ENCODE data around the gene GLUL.
A peak's percentile ranks its signal among the peaks of the same experiment; 100 is the strongest.

The GLUL gene

GRCh38 chr1:182407724-182408123 is 16.1 kb upstream of the GLUL start:
- intact Hi-C loops (cut with micrococcal nuclease) = no loop called here
- Mint-ChIP-seq H3K36me3 (ENCODE audit: low read depth) (no peaks in the 10 kb centered on the region), H3K27ac (no peak overlapping the region), H3K9me3 (peaks cover 10% of the 10 kb centered on the region), H3K27me3 (peaks cover 5% of the 10 kb centered on the region), H3K4me3 (no peak overlapping the region), H3K4me1 (ENCODE audit: low read depth) (no peaks in the 10 kb centered on the region)

GRCh38 chr1:182406012-182406411 is 14.4 kb upstream of the GLUL start:
- Mint-ChIP-seq H3K27ac (no peak overlapping the region), H3K9me3 (peaks cover 10% of the 10 kb centered on the region), H3K36me3 (ENCODE audit: low read depth) (no peaks in the 10 kb centered on the region), H3K4me1 (ENCODE audit: low read depth) (no peaks in the 10 kb centered on the region), H3K27me3 (peaks cover 5% of the 10 kb centered on the region), H3K4me3 (no peak overlapping the region)
- intact Hi-C loops (cut with micrococcal nuclease) = no loop called here

DNA sequence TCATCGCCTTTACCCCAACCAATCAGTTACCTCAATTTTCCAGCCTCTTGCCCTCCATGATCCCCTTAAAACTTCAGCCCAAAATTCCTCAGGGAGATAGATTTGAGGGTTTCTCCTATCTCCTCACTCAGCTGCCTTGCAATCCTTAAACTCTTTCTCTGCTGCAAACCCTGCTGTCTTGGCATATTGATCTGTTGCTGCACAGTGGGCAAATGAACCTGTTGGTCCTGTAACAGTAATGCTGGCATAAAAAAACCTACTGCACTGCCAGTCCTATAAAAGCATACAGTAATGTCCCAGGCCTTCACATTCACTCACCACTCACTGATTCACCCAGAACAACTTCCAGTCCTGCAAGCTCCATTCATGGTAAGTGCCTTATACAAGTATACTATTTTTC is 14.0 kb upstream of the GLUL start:
- Mint-ChIP-seq H3K27ac (no peak overlapping the region), H3K4me1 (ENCODE audit: low read depth) (no peaks in the 10 kb centered on the region), H3K27me3 (peaks cover 5% of the 10 kb centered on the region), H3K9me3 (peaks cover 10% of the 10 kb centered on the region), H3K4me3 (no peak overlapping the region), H3K36me3 (ENCODE audit: low read depth) (no peaks in the 10 kb centered on the region)
- intact Hi-C loops (cut with micrococcal nuclease) = no loop called here

- peaks cover 10% of the 10 kb centered on the region for H3K9me3 Mint-ChIP-seq
- H3K27me3 Mint-ChIP-seq = peaks cover 4% of the 10 kb centered on the region
- H3K4me1 Mint-ChIP-seq (ENCODE audit: low read depth) = no peaks in the 10 kb centered on the region
- no peak overlapping the region for H3K4me3 Mint-ChIP-seq
- H3K27ac Mint-ChIP-seq = no peak overlapping the region
- no peaks in the 10 kb centered on the region for H3K36me3 Mint-ChIP-seq (ENCODE audit: low read depth)
- intact Hi-C loops (cut with micrococcal nuclease) = no loop called here
Measured at GRCh38 chr1:182404781-182405180, 13.2 kb upstream of the GLUL start.

- H3K36me3 Mint-ChIP-seq (ENCODE audit: low read depth) = no peaks in the 10 kb centered on the region
- intact Hi-C loops (cut with micrococcal nuclease) = no loop called here
- H3K4me3 Mint-ChIP-seq = no peak within 1 kb of the TSS
- peaks cover 14% of the 10 kb centered on the region for H3K4me1 Mint-ChIP-seq (ENCODE audit: low read depth)
- peaks cover 2% of the 10 kb centered on the region for H3K27me3 Mint-ChIP-seq
- H3K9me3 Mint-ChIP-seq = peaks cover 6% of the 10 kb centered on the region
- no peak within 1 kb of the TSS for H3K27ac Mint-ChIP-seq
Measured at GRCh38 chr1:182400567-182400966, 9.0 kb upstream of the GLUL start, which contains the start of gene TEDDM1. Gene TEDDM1 (minus strand): TSS chr1:182400667. CDS start chr1:182400485, 182 bp downstream.

DNA sequence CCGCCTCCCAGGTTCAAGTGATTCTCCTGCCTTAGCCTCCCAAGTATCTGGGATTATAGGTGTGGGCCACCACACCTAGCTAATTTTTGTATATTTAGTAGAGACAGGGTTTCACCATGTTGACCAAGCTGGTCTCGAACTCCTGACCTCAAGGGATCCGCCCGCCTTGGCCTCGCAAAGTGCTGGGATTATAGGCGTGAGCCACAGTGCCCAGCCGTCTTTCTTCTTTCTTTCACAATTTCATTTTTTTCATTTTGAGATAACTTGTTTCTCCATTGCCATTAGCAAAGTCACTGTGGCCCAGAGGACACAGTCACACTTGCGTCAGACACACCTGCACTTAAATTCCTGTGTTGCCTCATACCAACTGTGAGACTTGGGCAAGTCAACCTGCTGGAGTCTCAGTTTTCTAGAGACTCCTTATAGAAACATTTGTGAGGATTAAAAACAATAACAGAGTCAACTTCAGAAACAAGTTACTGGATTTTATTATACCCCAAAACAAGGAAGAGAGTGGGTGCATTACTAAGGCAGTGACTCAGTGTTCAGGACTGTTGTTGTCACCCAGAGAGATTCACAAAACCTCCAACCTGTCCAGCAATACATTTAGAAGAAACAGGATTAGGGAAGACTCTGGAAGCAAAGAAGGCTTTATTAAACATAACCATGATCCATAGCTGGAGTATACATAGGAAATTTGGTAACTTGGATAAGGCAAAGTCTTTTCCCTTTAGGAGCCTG is 6.2 kb upstream of the GLUL start:
- Mint-ChIP-seq H3K36me3 (ENCODE audit: low read depth) (no peaks in the 10 kb centered on the region), H3K9me3 (no peaks in the 10 kb centered on the region), H3K4me3 (no peak overlapping the region), H3K27me3 (peaks cover 2% of the 10 kb centered on the region), H3K27ac (no peak overlapping the region), H3K4me1 (ENCODE audit: low read depth) (peaks cover 38% of the 10 kb centered on the region)
- intact Hi-C loops (cut with micrococcal nuclease) = no loop called here

- H3K9me3 Mint-ChIP-seq = no peaks in the 10 kb centered on the region
- intact Hi-C loops (cut with micrococcal nuclease) = loop anchor here (1.0 kb wide), 3 partner anchors 198 to 311 kb away; no protein-coding TSS in a partner anchor
- H3K4me3 Mint-ChIP-seq = no peak overlapping the region
- no peak overlapping the region for H3K27ac Mint-ChIP-seq
- H3K36me3 Mint-ChIP-seq (ENCODE audit: low read depth) = peaks cover 7% of the 10 kb centered on the region
- H3K27me3 Mint-ChIP-seq = peaks cover 2% of the 10 kb centered on the region
- H3K4me1 Mint-ChIP-seq (ENCODE audit: low read depth) = peaks cover 42% of the 10 kb centered on the region
Measured at GRCh38 chr1:182395906-182396305, 4.3 kb upstream of the GLUL start.

GRCh38 chr1:182394055-182394775 is 2.6 kb upstream of the GLUL start:
- Mint-ChIP-seq H3K27ac (peak overlapping the region; percentile 100), H3K4me3 (peak overlapping the region; percentile 9), H3K36me3 (ENCODE audit: low read depth) (peaks cover 24% of the 10 kb centered on the region), H3K9me3 (no peaks in the 10 kb centered on the region), H3K4me1 (ENCODE audit: low read depth) (peaks cover 49% of the 10 kb centered on the region), H3K27me3 (peaks cover 2% of the 10 kb centered on the region)
- intact Hi-C loops (cut with micrococcal nuclease) = loop anchor here (5.0 kb wide), 2 partner anchors 198 to 393 kb away; partner anchors contain the start of gene NPL

- Mint-ChIP-seq H3K27ac (peak overlapping the region; percentile 100), H3K27me3 (peaks cover under 1% of the 10 kb centered on the region), H3K4me3 (peak overlapping the region; percentile 100), H3K9me3 (no peaks in the 10 kb centered on the region), H3K4me1 (ENCODE audit: low read depth) (peaks cover 68% of the 10 kb centered on the region), H3K36me3 (ENCODE audit: low read depth) (peaks cover 43% of the 10 kb centered on the region)
- intact Hi-C loops (cut with micrococcal nuclease) = loop anchor here (5.0 kb wide), 2 partner anchors 200 to 395 kb away; partner anchors contain the start of gene NPL
Measured at GRCh38 chr1:182392050-182393028, 749 bp upstream of the GLUL start.

GRCh38 chr1:182391028-182391361 is 595 bp downstream of the GLUL start:
- H3K27me3 Mint-ChIP-seq = no peaks in the 10 kb centered on the region
- H3K36me3 Mint-ChIP-seq (ENCODE audit: low read depth) = peaks cover 56% of the 10 kb centered on the region
- peaks cover 69% of the 10 kb centered on the region for H3K4me1 Mint-ChIP-seq (ENCODE audit: low read depth)
- H3K27ac Mint-ChIP-seq = peak overlapping the region; percentile 100
- peak overlapping the region; percentile 100 for H3K4me3 Mint-ChIP-seq
- intact Hi-C loops (cut with micrococcal nuclease) = loop anchor here (1.0 to 5.0 kb wide), 3 partner anchors 201 to 396 kb away; partner anchors contain the start of gene NPL
- no peaks in the 10 kb centered on the region for H3K9me3 Mint-ChIP-seq

GRCh38 chr1:182389619-182390047 is 2.0 kb downstream of the GLUL start:
- intact Hi-C loops (cut with micrococcal nuclease) = loop anchor here (5.0 kb wide), 2 partner anchors 203 to 398 kb away; partner anchors contain the start of gene NPL
- no peaks in the 10 kb centered on the region for H3K27me3 Mint-ChIP-seq
- no peaks in the 10 kb centered on the region for H3K9me3 Mint-ChIP-seq
- peak overlapping the region; percentile 100 for H3K27ac Mint-ChIP-seq
- peaks cover 69% of the 10 kb centered on the region for H3K4me1 Mint-ChIP-seq (ENCODE audit: low read depth)
- H3K36me3 Mint-ChIP-seq (ENCODE audit: low read depth) = peaks cover 70% of the 10 kb centered on the region
- peak overlapping the region; percentile 100 for H3K4me3 Mint-ChIP-seq

GRCh38 chr1:182388392-182389134 is 3.0 kb downstream of the GLUL start:
- Mint-ChIP-seq H3K36me3 (ENCODE audit: low read depth) (peaks cover 81% of the 10 kb centered on the region), H3K9me3 (no peaks in the 10 kb centered on the region), H3K4me3 (peak overlapping the region; percentile 100), H3K27me3 (no peaks in the 10 kb centered on the region), H3K4me1 (ENCODE audit: low read depth) (peaks cover 65% of the 10 kb centered on the region), H3K27ac (no peak overlapping the region)
- intact Hi-C loops (cut with micrococcal nuclease) = no loop called here

GRCh38 chr1:182387566-182387965 is 4.0 kb downstream of the GLUL start:
- peaks cover 57% of the 10 kb centered on the region for H3K4me1 Mint-ChIP-seq (ENCODE audit: low read depth)
- no peak overlapping the region for H3K27ac Mint-ChIP-seq
- H3K36me3 Mint-ChIP-seq (ENCODE audit: low read depth) = peaks cover 91% of the 10 kb centered on the region
- peak overlapping the region; percentile 100 for H3K4me3 Mint-ChIP-seq
- no peaks in the 10 kb centered on the region for H3K27me3 Mint-ChIP-seq
- H3K9me3 Mint-ChIP-seq = no peaks in the 10 kb centered on the region
- intact Hi-C loops (cut with micrococcal nuclease) = no loop called here
